Smooth muscle cell (in vitro differentiated cells): Measurements from ENCODE around the gene CPLX1. TPM values are rescaled to one million over a fixed set of nuclear protein-coding genes. Genes with fewer than 3 reads are reported as not detected.
A peak's percentile ranks its signal among the peaks of the same experiment; 100 is the strongest.

Experiments used
- DNase-seq: peaks from one replicate; lab custom pipeline; 2025; ENCODE audit not compliant: unreplicated experiment; lab: John Stamatoyannopoulos, UW
- H2AFZ ChIP-seq: fragments of 200-600 bp; sonication (generic); 2 replicates; pipeline ENCODE4 v1.6.0; 2016; ENCODE audit warnings: antibody characterized with exemption, low read depth, mild to moderate bottlenecking
- H3F3A ChIP-seq: fragments of 200-600 bp; sonication (generic); 2 replicates; pipeline ENCODE4 v1.6.0; 2017; ENCODE audit warnings: antibody characterized with exemption, low read depth
- H3K27ac ChIP-seq: fragments of 200-600 bp; sonication (generic); 2 replicates; pipeline ENCODE4 v1.5.1; 2016; ENCODE audit warnings: low read depth, mild to moderate bottlenecking
- H3K27me3 ChIP-seq: fragments of 200-600 bp; sonication (generic); 2 replicates; pipeline ENCODE4 v1.6.1; 2016; ENCODE audit warnings: low read depth, mild to moderate bottlenecking
- H3K36me3 ChIP-seq: fragments of 200-600 bp; sonication (generic); 2 replicates; pipeline ENCODE4 v1.5.1; 2016; ENCODE audit warnings: low read depth
- H3K4me1 ChIP-seq: fragments of 200-600 bp; sonication (generic); 2 replicates; pipeline ENCODE4 v1.5.1; 2016; ENCODE audit warnings: low read depth
- H3K4me2 ChIP-seq: fragments of 200-600 bp; sonication (generic); 2 replicates; pipeline ENCODE4 v1.6.0; 2016; ENCODE audit warnings: mild to moderate bottlenecking
- H3K4me3 ChIP-seq: fragments of 200-600 bp; sonication (generic); 2 replicates; pipeline ENCODE4 v1.5.1; 2016; ENCODE audit warnings: mild to moderate bottlenecking
- H3K79me2 ChIP-seq: fragments of 200-600 bp; sonication (generic); 2 replicates; pipeline ENCODE4 v1.6.0; 2016; ENCODE audit warnings: low read depth, mild to moderate bottlenecking
- H3K9ac ChIP-seq: fragments of 200-600 bp; sonication (generic); 2 replicates; pipeline ENCODE4 v1.6.0; 2016; ENCODE audit warnings: low read depth
- H3K9me3 ChIP-seq: fragments of 200-600 bp; sonication (generic); replicated peaks from 2 replicates; pipeline ENCODE4 v1.5.1; 2016; ENCODE audit warnings: low read depth
- H4K20me1 ChIP-seq: fragments of 200-600 bp; sonication (generic); 2 replicates; pipeline ENCODE4 v1.6.0; 2016; ENCODE audit warnings: low read depth
- WGBS: methylation state at CpG from one replicate; pipeline ENCODE4 v1.1.7; 2016; ENCODE audit warnings: low lambda C conversion rate; 5-methylcytosine and 5-hydroxymethylcytosine counted together
- polyA plus RNA-seq: library from polyadenylated mRNA; unstranded; fragments of >200 nt; fragmentation: Nextera tagmentation; extraction: Ambion mirVana; gene quantifications from 2 replicates; pipeline ENCODE4 v1.2.1, GENCODE V29; 2016
- total RNA-seq: library from RNA; depleted of rRNA; stranded (reverse); fragments of >200 nt; gene quantifications from 2 replicates; pipeline ENCODE4 v1.2.3, GENCODE V29; 2014
- TF ChIP-seq, protein P1 (sequence below): fragments of 200-600 bp; sonication (generic); IDR thresholded peaks from 2 replicates; pipeline ENCODE4 v1.5.1; 2017; ENCODE audit warnings: borderline replicate concordance, mild to moderate bottlenecking, antibody characterized with exemption; ENCODE audit not compliant: insufficient read depth, poor library complexity, severe bottlenecking

The CPLX1 gene
- total and polyA plus RNA-seq, 2 experiments from 2014 or later = not detected

DNA sequence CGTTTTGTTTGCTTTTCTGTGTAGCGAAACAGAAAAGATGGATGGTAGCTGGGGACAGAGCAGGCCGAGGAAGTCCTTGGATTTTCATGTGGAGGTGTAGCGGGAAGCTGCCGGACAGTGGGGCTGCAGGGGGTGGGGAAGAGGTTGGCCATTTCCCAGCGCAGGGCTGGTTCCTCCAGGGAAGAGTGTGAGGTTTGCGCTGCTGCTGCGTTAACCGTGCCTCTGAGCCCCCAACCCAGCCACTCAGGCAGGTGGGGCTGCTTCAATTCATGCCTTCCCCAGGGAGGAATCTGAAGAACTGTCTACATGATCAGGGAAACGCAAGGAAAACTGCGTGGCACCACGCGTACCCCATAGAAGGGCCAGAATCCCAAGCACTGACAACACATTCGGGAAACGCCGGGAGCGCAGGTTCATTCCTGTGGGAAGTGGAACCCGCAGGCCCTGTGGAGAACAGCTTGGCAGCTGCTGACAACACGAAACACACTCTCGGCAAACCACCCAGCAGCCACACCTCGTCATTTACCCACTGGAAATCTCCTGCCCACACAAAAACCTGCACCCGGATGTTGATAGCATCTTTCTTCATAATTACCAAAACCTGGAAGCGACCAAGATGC lies 62.6 kb downstream of the CPLX1 start:
- H3K9me3 ChIP-seq = no peaks in the 10 kb centered on the region
- H3K79me2 ChIP-seq = peaks cover 9% of the 10 kb centered on the region
- no peaks in the 10 kb centered on the region for H3K36me3 ChIP-seq
- TF ChIP-seq, protein P1, sequence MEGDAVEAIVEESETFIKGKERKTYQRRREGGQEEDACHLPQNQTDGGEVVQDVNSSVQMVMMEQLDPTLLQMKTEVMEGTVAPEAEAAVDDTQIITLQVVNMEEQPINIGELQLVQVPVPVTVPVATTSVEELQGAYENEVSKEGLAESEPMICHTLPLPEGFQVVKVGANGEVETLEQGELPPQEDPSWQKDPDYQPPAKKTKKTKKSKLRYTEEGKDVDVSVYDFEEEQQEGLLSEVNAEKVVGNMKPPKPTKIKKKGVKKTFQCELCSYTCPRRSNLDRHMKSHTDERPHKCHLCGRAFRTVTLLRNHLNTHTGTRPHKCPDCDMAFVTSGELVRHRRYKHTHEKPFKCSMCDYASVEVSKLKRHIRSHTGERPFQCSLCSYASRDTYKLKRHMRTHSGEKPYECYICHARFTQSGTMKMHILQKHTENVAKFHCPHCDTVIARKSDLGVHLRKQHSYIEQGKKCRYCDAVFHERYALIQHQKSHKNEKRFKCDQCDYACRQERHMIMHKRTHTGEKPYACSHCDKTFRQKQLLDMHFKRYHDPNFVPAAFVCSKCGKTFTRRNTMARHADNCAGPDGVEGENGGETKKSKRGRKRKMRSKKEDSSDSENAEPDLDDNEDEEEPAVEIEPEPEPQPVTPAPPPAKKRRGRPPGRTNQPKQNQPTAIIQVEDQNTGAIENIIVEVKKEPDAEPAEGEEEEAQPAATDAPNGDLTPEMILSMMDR = no peak
- no peak overlapping the region for H3K4me2 ChIP-seq
- no peak overlapping the region for H2AFZ ChIP-seq
- WGBS = 96% methylated on average over 22 of the region's 23 CpGs
- H4K20me1 ChIP-seq = peaks cover 82% of the 10 kb centered on the region
- H3F3A ChIP-seq = peaks cover 43% of the 10 kb centered on the region
- no peak for DNase-seq
- H3K27ac ChIP-seq = no peak overlapping the region
- H3K27me3 ChIP-seq = no peaks in the 10 kb centered on the region
- no peaks in the 10 kb centered on the region for H3K4me1 ChIP-seq
- no peak overlapping the region for H3K4me3 ChIP-seq
- H3K9ac ChIP-seq = no peak overlapping the region

DNA sequence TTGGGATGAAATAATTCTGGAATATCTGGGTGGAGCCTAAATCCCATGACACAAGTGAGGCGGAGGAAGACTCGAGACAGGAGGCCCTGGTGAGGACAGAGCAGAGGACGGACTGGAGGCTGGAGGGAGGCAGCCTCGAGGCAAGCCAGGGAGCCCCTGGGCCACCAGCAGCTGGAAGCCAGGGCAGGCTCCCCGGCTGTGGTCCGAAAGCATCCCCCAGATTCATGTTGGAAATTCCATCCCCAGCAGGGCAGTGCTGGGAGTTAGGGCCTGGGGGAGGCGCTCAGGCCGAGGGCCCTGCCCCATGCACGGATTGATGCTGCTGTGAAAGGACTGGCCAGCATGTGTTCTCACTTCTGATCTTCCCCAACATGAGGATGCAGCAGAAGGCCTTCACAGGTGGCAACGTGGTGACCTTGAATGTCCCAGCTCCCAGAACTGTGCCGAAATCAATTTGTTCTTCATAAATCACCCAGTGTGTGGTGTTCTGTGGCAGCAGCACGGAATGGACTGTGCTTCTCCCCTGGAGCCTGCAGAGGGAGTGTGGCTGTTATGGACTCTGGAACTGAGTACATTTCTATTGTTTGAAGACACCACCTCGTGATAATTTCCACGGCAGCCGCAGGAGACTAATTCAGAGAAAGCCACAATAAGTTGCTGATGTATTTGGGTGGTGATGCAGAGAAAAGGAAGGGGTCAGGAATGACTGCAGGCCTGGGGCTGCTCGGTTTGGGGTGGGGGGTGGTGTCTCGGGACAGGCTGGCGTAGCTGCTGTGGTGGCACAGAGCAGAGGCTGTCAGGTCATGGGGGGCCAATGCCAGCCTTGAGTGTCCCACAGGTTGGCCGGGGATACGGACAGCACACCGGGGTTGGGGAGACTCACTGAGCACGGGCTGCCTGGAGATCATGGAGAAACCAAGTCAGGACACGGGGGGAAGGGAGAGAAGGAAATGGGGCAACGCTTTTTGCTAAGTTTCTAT lies 63.4 kb downstream of the CPLX1 start:
- no peaks in the 10 kb centered on the region for H3K4me1 ChIP-seq
- H3F3A ChIP-seq = peaks cover 35% of the 10 kb centered on the region
- no peak overlapping the region for H3K9ac ChIP-seq
- DNase-seq = no peak
- H3K79me2 ChIP-seq = peaks cover 4% of the 10 kb centered on the region
- no peaks in the 10 kb centered on the region for H3K27me3 ChIP-seq
- H2AFZ ChIP-seq = no peak overlapping the region
- TF ChIP-seq, protein P1 = peak; percentile 9
- WGBS = 97% methylated on average over 24 of the region's 24 CpGs
- H3K27ac ChIP-seq = no peak overlapping the region
- no peak overlapping the region for H3K4me3 ChIP-seq
- no peaks in the 10 kb centered on the region for H3K9me3 ChIP-seq
- H3K4me2 ChIP-seq = no peak overlapping the region
- H4K20me1 ChIP-seq = peaks cover 78% of the 10 kb centered on the region
- H3K36me3 ChIP-seq = peaks cover 2% of the 10 kb centered on the region

DNA sequence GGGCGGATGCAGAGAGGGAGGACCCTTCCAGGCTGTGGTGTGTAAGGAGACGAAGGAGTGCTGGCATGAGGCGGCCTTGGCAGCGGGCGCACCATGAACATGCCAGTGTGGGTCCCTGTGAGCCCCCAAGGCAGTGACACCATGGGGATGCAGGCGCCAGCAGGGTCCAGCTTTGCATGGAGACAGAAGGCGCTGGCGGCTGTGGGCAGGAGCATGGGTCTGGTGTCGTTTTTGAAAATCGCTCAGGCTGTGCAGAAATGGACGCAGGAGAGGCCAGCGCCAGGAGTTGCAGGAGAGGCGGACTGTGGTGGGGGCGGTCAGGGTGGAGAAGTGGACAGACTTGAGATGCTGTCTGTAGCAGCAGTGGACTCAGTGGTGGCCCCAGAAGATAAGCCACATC lies 64.2 kb downstream of the CPLX1 start:
- DNase-seq = no peak
- WGBS = 96% methylated on average over 14 of the region's 14 CpGs
- Histone ChIP-seq H3K4me3 (no peak overlapping the region), H3K27me3 (no peaks in the 10 kb centered on the region), H3K9me3 (no peaks in the 10 kb centered on the region), H3F3A (peaks cover 29% of the 10 kb centered on the region), H3K79me2 (peaks cover 4% of the 10 kb centered on the region), H3K27ac (no peak overlapping the region), H3K36me3 (peaks cover 3% of the 10 kb centered on the region), H3K4me2 (no peak overlapping the region), H3K9ac (no peak overlapping the region), H3K4me1 (no peaks in the 10 kb centered on the region), H2AFZ (no peak overlapping the region), H4K20me1 (peaks cover 78% of the 10 kb centered on the region)
- TF ChIP-seq, protein P1 = no peak
